WTC11 (cell line): ENCODE results near the gene IER2. TPM values are rescaled to one million over a fixed set of nuclear protein-coding genes. Genes with fewer than 3 reads are reported as not detected.

Experiments used
- ATAC-seq: fragments of 200-7000 bp; cut with Tn5 transposase; 2 replicates; pipeline ENCODE4 v1.10.0; 2021; ENCODE audit warnings: mild to moderate bottlenecking, moderate library complexity
- CTCF ChIA-PET: fragments of 300-600 bp; sonication (Branson Sonifier 250); formaldehyde crosslinking; loops from one replicate; lab custom pipeline; 2021; ENCODE audit warnings: antibody characterized with exemption; lab: Charles Lee
- POLR2A ChIA-PET: fragments of 350-600 bp; sonication (Branson Sonifier 250); formaldehyde crosslinking; loops from one replicate; lab custom pipeline; 2021; ENCODE audit warnings: antibody characterized with exemption; lab: Charles Lee
- DNase-seq: peaks from one replicate; pipeline ENCODE4 v3.0.0; 2021; ENCODE audit warnings: low spot score
- H3K27ac Mint-ChIP-seq: 2 replicates; pipeline ENCODE4 v1.8.0; 2021; ENCODE audit warnings: mixed read lengths
- H3K27me3 Mint-ChIP-seq: 2 replicates; pipeline ENCODE4 v1.8.0; 2021; ENCODE audit warnings: low read depth, mild to moderate bottlenecking, moderate library complexity, mixed read lengths
- H3K36me3 Mint-ChIP-seq: 2 replicates; pipeline ENCODE4 v1.8.0; 2021; ENCODE audit warnings: mixed read lengths
- H3K4me1 Mint-ChIP-seq: 2 replicates; pipeline ENCODE4 v1.8.0; 2022; ENCODE audit warnings: mixed read lengths
- H3K4me3 Mint-ChIP-seq: 2 replicates; pipeline ENCODE4 v1.8.0; 2021; ENCODE audit warnings: mild to moderate bottlenecking, moderate library complexity, mixed read lengths
- H3K9me3 Mint-ChIP-seq: 2 replicates; pipeline ENCODE4 v1.8.0; 2021; ENCODE audit warnings: mixed read lengths
- AR ChIP-seq: fragments of 250-450 bp; sonication (Bioruptor Pico); IDR thresholded peaks from 2 replicates; pipeline ENCODE4 v1.9.0; 2021; ENCODE audit warnings: mild to moderate bottlenecking
- CBFB ChIP-seq: sonication (generic); formaldehyde crosslinking; IDR thresholded peaks from 2 replicates; pipeline ENCODE4 v1.8.1; 2022; ENCODE audit warnings: mild to moderate bottlenecking, low read depth, missing genetic modification reagents
- CREB1 ChIP-seq: sonication (generic); formaldehyde crosslinking; IDR thresholded peaks from 2 replicates; pipeline ENCODE4 v1.8.0; 2023; ENCODE audit warnings: mild to moderate bottlenecking, missing genetic modification reagents
- CTCF ChIP-seq: fragments of 200-600 bp; IDR thresholded peaks from 2 replicates; pipeline ENCODE4 v1.8.0; 2022; ENCODE audit warnings: antibody characterized with exemption
- E2F5 ChIP-seq: sonication (generic); formaldehyde crosslinking; IDR thresholded peaks from 2 replicates; pipeline ENCODE4 v1.8.1; 2022; ENCODE audit warnings: mild to moderate bottlenecking, moderate library complexity, missing genetic modification reagents
- EMX1 ChIP-seq: fragments of 250-450 bp; sonication (Bioruptor Pico); IDR thresholded peaks from 2 replicates; pipeline ENCODE4 v1.8.0; 2021; ENCODE audit warnings: mild to moderate bottlenecking
- FOXK1 ChIP-seq: sonication (generic); formaldehyde crosslinking; IDR thresholded peaks from 2 replicates; pipeline ENCODE4 v1.8.0; 2022; ENCODE audit warnings: mild to moderate bottlenecking, moderate library complexity, missing genetic modification reagents
- HMGXB4 ChIP-seq: sonication (generic); formaldehyde crosslinking; IDR thresholded peaks from 2 replicates; pipeline ENCODE4 v1.8.1; 2023; ENCODE audit warnings: mild to moderate bottlenecking, moderate library complexity, missing genetic modification reagents
- NR3C1 ChIP-seq: sonication (generic); formaldehyde crosslinking; conservative IDR thresholded peaks from 2 replicates; pipeline ENCODE4 v1.8.1; 2023; ENCODE audit warnings: low read depth, mild to moderate bottlenecking, missing genetic modification reagents
- PREB ChIP-seq: sonication (generic); formaldehyde crosslinking; IDR thresholded peaks from 2 replicates; pipeline ENCODE4 v1.8.1; 2022; ENCODE audit warnings: mild to moderate bottlenecking, missing genetic modification reagents, moderate library complexity, borderline replicate concordance
- ZMAT4 ChIP-seq: fragments of 250-450 bp; sonication (Bioruptor Pico); IDR thresholded peaks from 2 replicates; pipeline ENCODE4 v1.9.0; 2021; ENCODE audit warnings: mild to moderate bottlenecking
- ZNF121 ChIP-seq: sonication (generic); formaldehyde crosslinking; IDR thresholded peaks from 2 replicates; pipeline ENCODE4 v1.8.0; 2023; ENCODE audit warnings: missing genetic modification reagents
- ZNF416 ChIP-seq: fragments of 250-450 bp; sonication (Bioruptor Pico); IDR thresholded peaks from 2 replicates; pipeline ENCODE4 v1.9.0; 2021; ENCODE audit warnings: mild to moderate bottlenecking, inconsistent platforms
- total RNA-seq: library from RNA; stranded (reverse); gene quantifications from 3 replicates; pipeline ENCODE4 v1.2.3, GENCODE V29; 2021
- TF ChIP-seq, protein P1 (sequence below): fragments of 250-450 bp; sonication (Bioruptor Pico); IDR thresholded peaks from 2 replicates; pipeline ENCODE4 v1.9.0; 2021; ENCODE audit warnings: moderate library complexity, mild to moderate bottlenecking, inconsistent platforms, borderline replicate concordance
- TF ChIP-seq, protein P2 (sequence below): sonication (generic); formaldehyde crosslinking; IDR thresholded peaks from 2 replicates; pipeline ENCODE4 v1.8.0; 2022; ENCODE audit warnings: mild to moderate bottlenecking, missing genetic modification reagents
- TF ChIP-seq, protein P3 (sequence below): fragments of 250-450 bp; sonication (Bioruptor Pico); conservative IDR thresholded peaks from 2 replicates; pipeline ENCODE4 v1.9.0; 2021; ENCODE audit warnings: mild to moderate bottlenecking
- TF ChIP-seq, protein P4 (sequence below): sonication (generic); formaldehyde crosslinking; IDR thresholded peaks from 2 replicates; pipeline ENCODE4 v1.8.1; 2022; ENCODE audit warnings: low read depth, mild to moderate bottlenecking, moderate library complexity, missing genetic modification reagents, borderline replicate concordance

The IER2 gene
- total RNA-seq, 1 experiment from 2014 or later, result 138 TPM

DNA sequence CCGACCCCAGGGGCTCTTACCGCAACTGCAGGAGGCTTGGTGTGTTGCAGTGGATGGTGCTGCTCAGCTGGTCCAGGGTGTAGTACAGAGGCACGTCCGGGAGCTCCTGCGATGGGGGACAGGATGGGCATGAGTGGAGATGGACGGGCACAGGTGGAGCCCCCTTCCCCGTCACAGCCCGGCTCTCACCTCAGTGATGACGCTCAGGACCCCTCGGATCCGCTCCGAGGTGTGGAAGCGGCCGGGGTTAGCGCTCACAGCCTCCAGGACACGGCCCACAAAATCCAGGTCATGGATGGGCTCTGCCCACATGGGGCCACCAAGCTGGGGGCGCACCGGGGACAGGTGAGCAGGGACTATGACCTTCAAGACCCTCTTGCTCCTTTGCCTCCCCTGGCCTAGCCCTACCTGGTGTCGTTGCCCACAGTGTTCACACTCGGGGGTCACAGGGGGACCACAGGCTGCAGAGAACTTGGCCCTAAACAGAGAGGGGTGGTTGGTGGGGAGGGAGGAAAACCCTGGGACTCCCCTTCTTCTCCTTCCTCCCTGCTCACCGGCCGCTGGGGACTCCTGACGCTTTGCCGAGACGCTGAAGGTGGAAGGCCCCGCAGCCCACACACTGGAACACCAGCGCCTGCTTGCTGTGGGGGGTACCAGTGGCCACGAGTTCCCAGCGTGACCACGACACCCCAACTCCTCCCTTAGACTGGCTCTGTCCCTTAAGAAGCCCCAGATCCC is 40.7 kb upstream of the IER2 start:
- Mint-ChIP-seq H3K27ac (no peak overlapping the region), H3K9me3 (no peaks in the 10 kb centered on the region), H3K36me3 (peaks cover 13% of the 10 kb centered on the region), H3K27me3 (no peaks in the 10 kb centered on the region), H3K4me1 (no peaks in the 10 kb centered on the region), H3K4me3 (no peak overlapping the region)
- no peak for ATAC-seq
- ChIA-PET POLR2A (no interaction called here), CTCF (interaction anchor here (0.9 to 1.0 kb wide), 2 partner anchors 56 to 132 kb away, joined by 3 to 5 read pairs; no protein-coding TSS in a partner anchor)
- DNase-seq, result no peak
- TF ChIP-seq ZNF121 (CRISPR knock-in tag) (no peak), FOXK1 (CRISPR knock-in tag) (no peak), CBFB (CRISPR knock-in tag) (no peak), ZNF416 (CRISPR knock-in tag) (no peak), HMGXB4 (CRISPR knock-in tag) (no peak), AR (CRISPR knock-in tag) (no peak), CREB1 (no peak), NR3C1 (CRISPR knock-in tag) (no peak)
- TF ChIP-seq, protein P1, sequence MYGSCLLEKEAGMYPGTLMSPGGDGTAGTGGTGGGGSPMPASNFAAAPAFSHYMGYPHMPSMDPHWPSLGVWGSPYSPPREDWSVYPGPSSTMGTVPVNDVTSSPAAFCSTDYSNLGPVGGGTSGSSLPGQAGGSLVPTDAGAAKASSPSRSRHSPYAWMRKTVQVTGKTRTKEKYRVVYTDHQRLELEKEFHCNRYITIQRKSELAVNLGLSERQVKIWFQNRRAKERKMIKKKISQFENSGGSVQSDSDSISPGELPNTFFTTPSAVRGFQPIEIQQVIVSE (CRISPR knock-in tag), result no peak
- TF ChIP-seq, protein P2, sequence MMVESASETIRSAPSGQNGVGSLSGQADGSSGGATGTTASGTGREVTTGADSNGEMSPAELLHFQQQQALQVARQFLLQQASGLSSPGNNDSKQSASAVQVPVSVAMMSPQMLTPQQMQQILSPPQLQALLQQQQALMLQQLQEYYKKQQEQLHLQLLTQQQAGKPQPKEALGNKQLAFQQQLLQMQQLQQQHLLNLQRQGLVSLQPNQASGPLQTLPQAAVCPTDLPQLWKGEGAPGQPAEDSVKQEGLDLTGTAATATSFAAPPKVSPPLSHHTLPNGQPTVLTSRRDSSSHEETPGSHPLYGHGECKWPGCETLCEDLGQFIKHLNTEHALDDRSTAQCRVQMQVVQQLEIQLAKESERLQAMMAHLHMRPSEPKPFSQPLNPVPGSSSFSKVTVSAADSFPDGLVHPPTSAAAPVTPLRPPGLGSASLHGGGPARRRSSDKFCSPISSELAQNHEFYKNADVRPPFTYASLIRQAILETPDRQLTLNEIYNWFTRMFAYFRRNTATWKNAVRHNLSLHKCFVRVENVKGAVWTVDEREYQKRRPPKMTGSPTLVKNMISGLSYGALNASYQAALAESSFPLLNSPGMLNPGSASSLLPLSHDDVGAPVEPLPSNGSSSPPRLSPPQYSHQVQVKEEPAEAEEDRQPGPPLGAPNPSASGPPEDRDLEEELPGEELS (CRISPR knock-in tag), result no peak
- TF ChIP-seq, protein P3, sequence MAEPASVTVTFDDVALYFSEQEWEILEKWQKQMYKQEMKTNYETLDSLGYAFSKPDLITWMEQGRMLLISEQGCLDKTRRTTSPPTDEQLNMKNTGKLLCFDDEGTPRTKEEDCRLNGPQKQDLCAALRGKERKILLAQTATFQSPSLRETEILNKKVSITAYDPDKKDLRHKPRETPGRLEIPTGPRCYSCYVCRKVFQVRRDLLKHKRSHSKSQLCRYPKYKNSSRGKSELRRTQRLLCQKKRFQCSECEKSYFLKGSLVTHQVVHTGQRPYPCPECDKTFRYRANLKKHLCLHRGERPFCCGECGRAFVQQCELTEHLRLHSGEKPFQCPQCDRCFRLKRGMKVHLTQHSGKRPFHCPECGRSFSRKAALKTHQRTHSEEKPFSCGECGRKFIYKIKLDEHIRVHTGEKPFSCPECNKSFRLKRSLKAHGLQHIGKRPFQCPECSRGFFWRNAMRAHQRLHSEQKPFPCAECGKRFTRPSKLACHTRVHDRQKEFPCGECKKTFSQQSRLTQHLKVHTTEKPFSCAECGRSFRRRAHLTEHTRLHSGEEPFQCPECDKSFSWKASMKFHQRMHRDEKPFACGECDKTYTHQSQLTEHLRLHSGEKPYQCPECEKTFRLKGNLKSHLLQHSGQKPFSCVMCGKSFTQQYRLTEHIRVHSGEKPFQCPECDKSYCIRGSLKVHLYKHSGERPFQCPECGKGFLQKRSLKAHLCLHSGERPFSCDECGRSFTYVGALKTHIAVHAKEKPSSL, result no peak
- TF ChIP-seq, protein P4, sequence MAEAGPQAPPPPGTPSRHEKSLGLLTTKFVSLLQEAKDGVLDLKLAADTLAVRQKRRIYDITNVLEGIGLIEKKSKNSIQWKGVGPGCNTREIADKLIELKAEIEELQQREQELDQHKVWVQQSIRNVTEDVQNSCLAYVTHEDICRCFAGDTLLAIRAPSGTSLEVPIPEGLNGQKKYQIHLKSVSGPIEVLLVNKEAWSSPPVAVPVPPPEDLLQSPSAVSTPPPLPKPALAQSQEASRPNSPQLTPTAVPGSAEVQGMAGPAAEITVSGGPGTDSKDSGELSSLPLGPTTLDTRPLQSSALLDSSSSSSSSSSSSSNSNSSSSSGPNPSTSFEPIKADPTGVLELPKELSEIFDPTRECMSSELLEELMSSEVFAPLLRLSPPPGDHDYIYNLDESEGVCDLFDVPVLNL (CRISPR knock-in tag), result no peak

DNA sequence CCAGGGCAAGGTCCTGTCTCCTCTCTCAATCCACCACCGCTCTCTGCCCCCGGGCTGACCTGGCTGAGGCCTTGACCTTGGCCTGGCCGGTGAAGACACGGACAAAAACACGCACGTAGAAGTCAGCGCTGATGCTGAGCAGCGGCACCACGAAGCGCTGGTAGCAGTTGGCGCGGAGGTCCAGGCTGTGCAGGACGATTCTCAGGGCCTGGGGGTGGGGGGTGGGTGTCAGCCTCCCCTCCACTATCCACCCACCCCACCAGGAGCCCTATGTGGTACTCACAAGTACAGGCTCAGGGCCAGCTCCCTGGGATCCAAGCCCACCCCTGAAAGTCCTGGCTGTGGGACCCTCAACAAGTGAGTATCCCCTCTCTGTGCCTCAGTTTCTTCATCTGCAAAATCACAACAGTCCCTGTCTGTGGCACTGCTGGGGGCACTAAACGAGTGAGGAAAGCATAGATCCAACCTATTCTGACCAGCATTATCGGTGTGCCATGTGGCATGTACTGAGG is 40.1 kb upstream of the IER2 start:
- H3K4me1 Mint-ChIP-seq, result no peaks in the 10 kb centered on the region
- H3K27me3 Mint-ChIP-seq, result no peaks in the 10 kb centered on the region
- H3K27ac Mint-ChIP-seq, result no peak overlapping the region
- DNase-seq (no peak), ATAC-seq (no peak)
- POLR2A ChIA-PET, result no interaction called here
- H3K4me3 Mint-ChIP-seq, result no peak overlapping the region
- peaks cover 17% of the 10 kb centered on the region for H3K36me3 Mint-ChIP-seq
- CTCF ChIA-PET, result interaction anchor here (0.9 kb wide), 1 partner anchor 145 kb away, joined by 4 read pairs; no protein-coding TSS in a partner anchor
- no peaks in the 10 kb centered on the region for H3K9me3 Mint-ChIP-seq
- TF ChIP-seq PREB (CRISPR knock-in tag) (no peak), ZMAT4 (no peak), E2F5 (CRISPR knock-in tag) (no peak), CTCF (no peak), NR3C1 (CRISPR knock-in tag) (no peak), EMX1 (CRISPR knock-in tag) (no peak)
